HG02763 (cell line): Measurements from ENCODE around the gene ZNF280C.
"Not testable (repeated sequence)": the region's sequence is repeated elsewhere in the genome, so short reads cannot be mapped to it uniquely, and the experiment has no call there.

Source experiments
- ATAC-seq: cut with Tn5 transposase; IDR thresholded peaks from one replicate; pipeline ENCODE4 v1.9.1; 2021; ENCODE audit warnings: mild to moderate bottlenecking, moderate library complexity; ENCODE audit not compliant: unreplicated experiment

The ZNF280C gene

DNA sequence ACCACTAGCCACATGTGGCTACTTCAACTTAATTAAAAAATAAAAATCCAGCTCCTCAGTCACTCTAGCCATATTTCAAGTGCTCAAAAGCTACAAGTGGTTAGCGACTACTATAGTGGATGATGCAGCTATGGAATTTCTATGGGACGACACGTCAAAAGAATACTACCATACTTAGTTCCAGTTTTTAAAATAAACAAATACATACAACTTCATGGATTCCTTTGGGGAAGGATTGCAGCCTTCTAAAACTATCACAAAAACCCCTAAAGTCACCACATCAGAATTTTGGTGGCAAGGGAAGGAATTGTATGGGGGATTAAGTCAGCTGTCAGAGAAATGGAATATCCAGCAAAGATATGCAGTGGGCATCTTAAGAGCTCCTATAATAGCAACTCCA lies 6.5 kb downstream of the ZNF280C start:
- no peak for ATAC-seq

DNA sequence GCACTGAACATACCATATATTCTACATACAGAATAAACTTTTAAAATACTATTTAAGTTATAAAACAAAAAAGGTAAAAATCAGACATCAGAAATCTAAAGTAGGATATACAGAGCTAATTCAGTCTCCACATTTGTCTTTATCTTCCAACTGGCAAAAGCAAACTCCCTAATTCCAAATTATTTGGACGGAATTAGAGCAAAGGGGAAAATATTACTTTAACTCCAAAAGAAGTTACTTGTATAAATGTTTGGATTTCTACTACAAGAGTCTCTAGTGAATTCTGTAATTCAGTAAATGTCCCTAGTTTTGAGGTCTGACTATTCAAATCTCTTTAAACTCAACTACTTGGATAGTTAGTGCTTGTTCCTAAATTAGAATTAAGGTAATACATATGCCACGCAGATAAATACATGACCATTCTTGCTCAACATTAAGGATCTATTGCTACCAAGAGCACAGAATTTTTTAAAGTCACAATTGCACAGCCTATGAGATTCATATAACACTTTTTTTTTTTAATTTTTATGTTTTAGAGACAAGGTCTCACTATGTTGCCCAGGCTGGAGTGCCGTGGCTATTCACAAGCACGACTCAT lies 7.3 kb downstream of the ZNF280C start:
- no peak for ATAC-seq

GRCh38 chrX:130260316-130260715 lies 8.4 kb downstream of the ZNF280C start:
- no peak for ATAC-seq

- ATAC-seq = no peak
Observed at GRCh38 chrX:130253916-130254315, 14.8 kb downstream of the ZNF280C start.

GRCh38 chrX:130251671-130252070 lies 17.0 kb downstream of the ZNF280C start:
- ATAC-seq = no peak

GRCh38 chrX:130247996-130248395 lies 20.7 kb downstream of the ZNF280C start:
- no peak for ATAC-seq

DNA sequence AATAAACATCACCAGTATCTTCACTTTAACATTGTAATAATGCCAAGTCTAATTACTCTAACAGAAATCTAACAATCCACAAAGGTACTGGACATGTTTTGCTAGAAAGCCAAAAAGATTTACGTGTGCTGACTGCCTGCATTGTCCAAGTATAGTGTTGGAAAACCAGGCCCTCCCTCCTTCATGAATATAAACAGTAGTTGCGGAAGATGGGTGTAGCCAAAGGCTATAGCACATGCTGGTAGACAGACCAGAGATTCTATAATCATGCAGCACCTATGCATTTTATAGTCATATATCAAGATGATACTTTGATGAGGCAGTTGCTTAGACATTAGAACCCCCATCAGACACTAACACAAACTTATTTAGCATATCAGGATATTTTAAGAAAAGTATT lies 22.6 kb downstream of the ZNF280C start:
- ATAC-seq = no peak

- ATAC-seq = no peak
Observed at GRCh38 chrX:130245441-130245840, 23.3 kb downstream of the ZNF280C start.

DNA sequence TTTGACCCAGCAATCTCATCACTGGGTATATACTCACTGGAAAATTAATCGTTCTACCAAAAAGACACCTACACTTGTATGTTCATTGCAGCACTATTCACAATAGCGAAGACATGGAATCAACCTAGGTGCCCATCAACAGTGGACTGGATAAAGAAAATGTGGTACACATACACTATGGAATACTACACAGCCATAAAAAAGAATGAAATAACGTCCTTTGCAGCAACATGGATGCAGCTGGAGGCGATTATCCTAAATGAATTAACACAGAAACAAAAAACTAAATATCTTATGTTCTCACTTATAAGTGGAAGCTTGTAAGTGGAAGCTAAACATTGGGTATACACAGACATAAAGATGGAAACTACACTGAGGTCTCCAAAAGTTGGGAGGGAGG lies 37.5 kb downstream of the ZNF280C start:
- not testable (repeated sequence) for ATAC-seq

DNA sequence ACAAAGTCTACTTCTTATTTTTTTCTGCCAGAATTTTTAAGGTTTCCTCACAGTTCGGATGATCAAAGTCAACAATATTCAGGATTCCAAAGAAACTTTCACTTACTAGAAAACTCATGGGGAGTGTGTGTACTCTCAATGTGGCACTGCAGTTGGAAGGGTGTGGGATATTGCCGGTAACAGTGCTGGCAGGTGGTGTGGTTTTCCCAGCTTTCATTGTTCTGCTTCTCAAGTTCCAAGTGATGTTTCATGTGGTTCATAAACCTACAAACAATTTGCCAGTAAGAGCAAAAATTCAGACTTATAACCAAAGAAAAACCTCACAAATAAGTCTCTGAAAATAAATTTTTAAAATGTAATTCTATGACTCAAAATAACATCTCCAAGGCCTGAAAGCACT lies 39.8 kb downstream of the ZNF280C start:
- ATAC-seq = no peak

DNA sequence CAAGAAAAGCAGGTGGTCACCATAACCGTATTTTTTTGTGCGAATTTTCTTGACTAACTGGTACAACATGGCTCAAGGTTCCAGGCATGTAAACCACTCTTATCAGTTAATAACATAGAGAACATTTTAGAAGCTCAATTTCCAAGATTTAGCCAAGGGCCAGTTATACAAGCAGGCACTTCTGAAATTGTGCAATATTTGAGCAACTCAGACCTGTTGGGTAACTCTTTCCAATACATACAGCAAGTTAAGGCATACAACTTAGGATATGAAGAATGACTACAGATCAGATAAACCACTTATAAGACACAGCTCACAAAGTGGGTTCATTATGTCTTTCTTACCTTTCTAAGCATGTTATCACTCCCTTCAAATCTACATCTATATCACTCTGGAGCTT lies 43.9 kb downstream of the ZNF280C start:
- ATAC-seq = no peak

- no peak for ATAC-seq
Observed at GRCh38 chrX:130216320-130216719, 52.4 kb downstream of the ZNF280C start.

DNA sequence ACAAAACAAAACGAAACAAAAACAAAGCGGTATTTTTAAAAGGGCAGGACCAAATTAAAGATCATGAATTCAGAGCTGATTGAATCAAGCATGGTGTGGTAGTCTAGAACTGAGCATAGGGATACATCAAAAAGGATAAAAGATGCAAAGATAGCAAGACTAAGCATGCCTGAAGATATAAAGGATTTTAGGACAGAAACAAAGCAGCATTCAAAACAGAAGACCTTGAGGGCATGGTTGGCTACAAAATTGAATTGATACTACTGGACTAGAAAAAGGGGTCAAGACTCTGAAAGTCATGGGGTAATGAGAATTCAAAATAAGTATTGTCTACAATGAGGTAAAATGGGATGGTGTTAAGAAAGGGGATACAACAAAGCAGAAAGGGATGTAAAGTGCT lies 55.3 kb downstream of the ZNF280C start:
- ATAC-seq = no peak

GRCh38 chrX:130212371-130212770 lies 56.3 kb downstream of the ZNF280C start:
- ATAC-seq = no peak

GRCh38 chrX:130211415-130212186 lies 57.1 kb downstream of the ZNF280C start:
- ATAC-seq = no peak

GRCh38 chrX:130204647-130205046 lies 64.1 kb downstream of the ZNF280C start:
- ATAC-seq = no peak

DNA sequence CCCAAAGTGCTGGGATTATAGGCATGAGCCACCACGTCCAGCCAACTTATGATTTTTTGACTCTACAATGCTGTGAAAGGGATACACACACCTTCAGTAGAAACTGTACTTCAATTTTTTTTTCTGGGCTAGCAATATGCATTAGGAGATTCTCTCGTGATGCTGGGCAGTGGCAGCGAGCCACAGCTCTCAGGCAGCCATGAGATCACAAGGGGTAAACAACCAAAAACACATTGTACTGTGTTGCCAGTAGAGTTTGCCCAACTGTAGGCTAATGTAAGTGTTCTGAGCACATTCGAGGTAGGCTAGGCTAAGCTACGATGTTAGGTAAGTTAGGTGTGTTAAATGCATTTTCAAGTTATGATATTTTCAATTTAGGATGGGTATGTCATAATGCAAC lies 71.2 kb downstream of the ZNF280C start:
- ATAC-seq = no peak

GRCh38 chrX:130196466-130196865 lies 72.2 kb downstream of the ZNF280C start:
- ATAC-seq = no peak

DNA sequence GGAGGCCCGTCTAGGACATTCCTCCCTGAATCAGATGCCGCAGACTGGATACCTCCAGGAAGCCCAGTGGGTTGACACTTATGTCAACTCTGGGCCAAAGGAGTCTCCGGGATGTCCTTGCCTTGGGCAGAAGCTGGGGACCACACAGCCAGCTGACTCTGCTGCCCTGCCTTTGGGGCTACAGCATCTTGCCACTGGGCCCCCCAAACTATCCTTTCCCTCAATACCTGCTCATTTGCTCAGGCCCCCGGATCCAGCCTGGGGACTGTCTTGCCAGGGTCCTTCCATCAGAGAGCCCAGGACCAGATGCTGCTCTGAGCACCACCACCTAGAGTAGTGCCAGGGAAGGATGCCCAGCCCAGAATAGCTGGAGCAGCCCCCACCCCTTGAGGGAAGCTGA lies 77.9 kb downstream of the ZNF280C start:
- no peak for ATAC-seq

GRCh38 chrX:130186651-130187050 lies 82.0 kb downstream of the ZNF280C start:
- ATAC-seq = no peak

DNA sequence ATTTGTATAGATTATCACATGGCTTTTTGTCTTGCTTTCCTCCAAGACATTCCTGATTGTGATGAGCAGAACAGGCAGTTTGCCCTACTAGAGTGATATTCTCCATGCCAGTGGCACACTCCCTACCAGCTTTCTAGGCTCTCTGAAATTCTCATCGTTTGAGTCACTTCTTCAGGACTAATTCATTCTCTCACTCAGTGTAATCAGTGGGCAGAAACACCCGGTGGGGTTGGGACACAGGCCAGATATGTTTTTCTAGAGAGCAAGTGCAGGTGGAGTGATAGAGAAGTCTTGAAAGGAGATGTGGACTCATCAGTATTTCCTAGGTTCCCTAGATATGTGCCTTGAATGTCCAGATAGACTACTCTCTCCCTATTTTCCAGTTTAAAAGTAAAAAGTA lies 83.8 kb downstream of the ZNF280C start:
- no peak for ATAC-seq

DNA sequence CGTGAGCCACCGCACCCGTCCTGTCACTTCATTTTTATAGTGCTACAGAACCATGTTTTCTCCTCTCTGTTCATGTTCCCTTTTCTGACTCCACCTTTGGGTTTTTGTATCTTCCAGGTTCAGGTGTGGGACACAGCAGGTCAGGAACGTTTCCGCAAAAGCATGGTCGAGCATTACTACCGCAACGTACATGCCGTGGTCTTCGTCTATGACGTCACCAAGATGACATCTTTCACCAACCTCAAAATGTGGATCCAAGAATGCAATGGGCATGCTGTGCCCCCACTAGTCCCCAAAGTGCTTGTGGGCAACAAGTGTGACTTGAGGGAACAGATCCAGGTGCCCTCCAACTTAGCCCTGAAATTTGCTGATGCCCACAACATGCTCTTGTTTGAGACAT lies 84.5 kb downstream of the ZNF280C start:
- ATAC-seq = no peak
